Peyer's patch (tissue), 4 donors: ENCODE results near the gene AOC1. TPM values are rescaled to one million over a fixed set of nuclear protein-coding genes. Genes with fewer than 3 reads are reported as not detected.
A peak's percentile ranks its signal among the peaks of the same experiment; 100 is the strongest.

Experiments
- DNase-seq, 3 donors: peaks; one replicate each; pipeline ENCODE4 v3.0.0-alpha.2; 2017 to 2019
- H3K27ac ChIP-seq, 4 donors: fragments of 200-600 bp; sonication (generic); one replicate each; pipeline ENCODE4 v1.5.1; 2016 to 2019
- H3K27me3 ChIP-seq, 2 donors: fragments of 200-600 bp; sonication (generic); one replicate each; pipeline ENCODE4 v1.5.1; 2019
- H3K36me3 ChIP-seq, 3 donors: fragments of 200-600 bp; sonication (generic); one replicate each; pipeline ENCODE4 v1.5.1; 2016 to 2019
- H3K4me1 ChIP-seq, 4 donors: fragments of 200-600 bp; sonication (generic); one replicate each; pipeline ENCODE4 v1.5.1; 2016 to 2019
- H3K4me3 ChIP-seq, 4 donors: fragments of 200-600 bp; sonication (generic); 1 replicate in 3 of 4; 2 replicates in 1 of 4; pipeline ENCODE4 v1.5.1; 2016 to 2019; ENCODE audit warnings: mild to moderate bottlenecking in 1 of 4
- H3K9me3 ChIP-seq, 4 donors: fragments of 200-600 bp; sonication (generic); one replicate each; pipeline ENCODE4 v1.5.1; 2016 to 2019; ENCODE audit warnings: mild to moderate bottlenecking in 1 of 4
- CTCF ChIP-seq, 6 experiments: fragments of 450-650 bp in 4 of 6; fragments of 200-600 bp in 2 of 6; sonication (generic) in 1 of 6; IDR thresholded peaks; one replicate each; pipeline ENCODE4 v1.5.1; 2017 to 2019; ENCODE audit warnings: antibody characterized with exemption in 6 of 6, mild to moderate bottlenecking in 3 of 6, moderate library complexity in 1 of 6
- POLR2A ChIP-seq, 2 donors: fragments of 450-650 bp; IDR thresholded peaks; one replicate each; pipeline ENCODE4 v1.5.1; 2017; ENCODE audit warnings: antibody characterized with exemption in 2 of 2, mild to moderate bottlenecking in 2 of 2, moderate library complexity in 2 of 2
- total RNA-seq, 4 donors: library from RNA; depleted of rRNA; stranded (reverse); fragments of >200 nt; gene quantifications; one replicate each; pipeline ENCODE4 v1.1.0, GENCODE V29; 2016

Gene AOC1
- total RNA-seq, 4 donors from 2014 or later, result 9.1 to 1,314 (median 833) TPM

- Histone ChIP-seq H3K9me3 (no peaks in the 10 kb centered on the region), H3K27ac (no peak overlapping the region)
These were observed 31.6 kb upstream of the AOC1 start for GRCh38 chr7:150820578-150821198.

GRCh38 chr7:150823043-150823442 lies 29.3 kb upstream of the AOC1 start:
- Histone ChIP-seq H3K36me3 (no peaks in the 10 kb centered on the region), H3K27me3 (no peaks in the 10 kb centered on the region), H3K9me3 (no peaks in the 10 kb centered on the region), H3K27ac (peak overlapping the region in 1 of 4 donors; percentile 9), H3K4me1 (peaks cover 0 to 16% (median 3%) of the 10 kb centered on the region in 4 donors), H3K4me3 (no peak overlapping the region)
- DNase-seq, result no peak
- TF ChIP-seq POLR2A (IDR thresholded peaks at IDR 0.05), result no peak
- TF ChIP-seq CTCF (IDR thresholded peaks at IDR 0.05), result no peak

More at GRCh38 chr7:150820578-150821198, 31.6 kb upstream of the AOC1 start:
- no peak for DNase-seq
- no peak overlapping the region for H3K4me3 ChIP-seq
- peaks cover 0 to 8% (median 0%) of the 10 kb centered on the region in 4 donors for H3K4me1 ChIP-seq
- no peaks in the 10 kb centered on the region for H3K36me3 ChIP-seq
- TF ChIP-seq CTCF (IDR thresholded peaks at IDR 0.05) (no peak), POLR2A (IDR thresholded peaks at IDR 0.05) (no peak)
- no peaks in the 10 kb centered on the region for H3K27me3 ChIP-seq

DNA sequence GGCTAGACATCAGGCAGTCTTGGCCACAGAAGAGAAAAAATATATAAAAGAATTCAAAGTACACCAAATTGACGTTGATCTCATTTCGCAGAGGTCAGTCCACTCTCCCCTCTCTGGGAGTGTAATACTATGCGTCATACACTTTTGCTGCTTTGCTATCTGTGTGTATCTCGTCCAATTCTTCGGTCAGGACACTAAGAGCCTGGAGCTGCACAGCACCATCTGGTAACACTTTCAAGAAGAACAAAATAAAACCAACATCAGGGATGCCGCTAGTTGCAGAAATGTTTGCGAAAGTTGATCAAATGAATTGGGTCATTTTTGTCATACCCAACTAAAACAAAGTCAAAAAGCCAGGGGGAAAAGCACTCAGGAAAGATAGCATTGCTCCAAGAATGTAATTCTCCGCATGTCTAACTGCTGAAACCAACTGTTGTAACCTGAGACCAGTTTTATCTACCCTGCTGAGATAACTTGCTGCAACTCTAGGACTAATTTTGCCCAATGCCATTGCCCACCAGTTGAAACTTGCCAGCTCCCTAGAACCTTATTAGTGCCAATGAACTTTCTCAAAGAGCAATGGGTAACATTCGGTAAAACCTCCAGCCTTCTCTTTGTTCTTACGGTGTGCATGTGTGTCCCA lies 28.7 kb upstream of the AOC1 start:
- no peak for TF ChIP-seq CTCF (IDR thresholded peaks at IDR 0.05)
- no peak for TF ChIP-seq POLR2A (IDR thresholded peaks at IDR 0.05)

GRCh38 chr7:150824379-150825177 lies 27.7 kb upstream of the AOC1 start:
- TF ChIP-seq POLR2A (IDR thresholded peaks at IDR 0.05) (no peak), CTCF (IDR thresholded peaks at IDR 0.05) (no peak)
- no peaks in the 10 kb centered on the region for H3K36me3 ChIP-seq
- H3K9me3 ChIP-seq, result no peaks in the 10 kb centered on the region
- peaks cover 0 to 16% (median 3%) of the 10 kb centered on the region in 4 donors for H3K4me1 ChIP-seq
- H3K27ac ChIP-seq, result peak overlapping the region in 1 of 4 donors; percentile 83
- no peaks in the 10 kb centered on the region for H3K27me3 ChIP-seq
- no peak for DNase-seq
- H3K4me3 ChIP-seq, result no peak overlapping the region

More for the DNA sequence above, 28.7 kb upstream of the AOC1 start:
- DNase-seq, result no peak
- H3K36me3 ChIP-seq, result no peaks in the 10 kb centered on the region
- H3K27ac ChIP-seq, result peak overlapping the region in 1 of 4 donors; percentile 9
- peaks cover 0 to 16% (median 3%) of the 10 kb centered on the region in 4 donors for H3K4me1 ChIP-seq
- no peaks in the 10 kb centered on the region for H3K9me3 ChIP-seq
- no peaks in the 10 kb centered on the region for H3K27me3 ChIP-seq
- H3K4me3 ChIP-seq, result no peak overlapping the region

GRCh38 chr7:150826061-150826849 lies 26.1 kb upstream of the AOC1 start:
- Histone ChIP-seq H3K27ac (peak overlapping the region in 3 of 4 donors; percentile 14 to 83 (median 80)), H3K36me3 (no peaks in the 10 kb centered on the region)
- DNase-seq, result peak in 2 of 3 donors; percentile 85 to 87

More at GRCh38 chr7:150826061-150826849, 26.1 kb upstream of the AOC1 start:
- TF ChIP-seq POLR2A (IDR thresholded peaks at IDR 0.05), result peak in 1 of 2 donors; percentile 28
- peak in 2 of 6 experiments; percentile 13 to 23 for TF ChIP-seq CTCF (IDR thresholded peaks at IDR 0.05)
- Histone ChIP-seq H3K4me1 (peaks cover 0 to 18% (median 3%) of the 10 kb centered on the region in 4 donors), H3K27me3 (no peaks in the 10 kb centered on the region), H3K4me3 (peak overlapping the region in 1 of 4 donors; percentile 20), H3K9me3 (no peaks in the 10 kb centered on the region)
